Measurements from ENCODE around the gene SRPK1. TPM values are rescaled to one million over a fixed set of nuclear protein-coding genes. Genes with fewer than 3 reads are reported as not detected.

The SRPK1 gene
- total RNA-seq, 1 experiment from 2014 or later = 100 TPM

GRCh38 chr6:35894776-35895175, 26.1 kb downstream of the SRPK1 start:
- peaks cover 20% of the 10 kb centered on the region for H3K36me3 ChIP-seq (ENCODE audit: low read depth, low read length)

GRCh38 chr6:35893246-35893645, 27.7 kb downstream of the SRPK1 start:
- POLR2A ChIA-PET (ENCODE audit: unreplicated experiment) = no interaction called here
- Histone ChIP-seq H3K36me3 (ENCODE audit: low read depth, low read length) (peaks cover 30% of the 10 kb centered on the region), H3K4me1 (ENCODE audit: insufficient read depth, low read length) (peaks cover 12% of the 10 kb centered on the region), H3K79me2 (ENCODE audit: low read length) (peaks cover 77% of the 10 kb centered on the region), H2AFZ (ENCODE audit: low read length) (no peak overlapping the region), H3K9me2 (replicated peaks; ENCODE audit: low read length) (no peaks in the 10 kb centered on the region), H3K4me2 (ENCODE audit: low read length) (no peak overlapping the region), H3F3A (ENCODE audit: low read length, unreplicated experiment) (no peaks in the 10 kb centered on the region), H3K27ac (ENCODE audit: low read length) (no peak overlapping the region), H3K4me3 (ENCODE audit: low read length) (no peak overlapping the region), H3K9ac (ENCODE audit: low read length) (no peak overlapping the region), H3K9me3 (ENCODE audit: low read length) (no peaks in the 10 kb centered on the region), H4K20me1 (ENCODE audit: low read length) (peaks cover 45% of the 10 kb centered on the region), H3K27me3 (ENCODE audit: low read length) (no peaks in the 10 kb centered on the region)
- CTCF ChIA-PET = no interaction called here
- DNase-seq (no peak), ATAC-seq (no peak)
- no TSS peak for BruUV-seq (replicated peaks)
- TF ChIP-seq CTCF (conservative IDR thresholded peaks at IDR 0.05; ENCODE audit: low read depth, low read length) (no peak), EZH2 (IDR thresholded peaks at IDR 0.05; ENCODE audit: low read length, unreplicated experiment) (no peak), EZH2phosphoT487 (IDR thresholded peaks at IDR 0.05; ENCODE audit: borderline replicate concordance, low read length) (no peak)
- intact Hi-C loops (cut with micrococcal nuclease) = no loop called here

More at GRCh38 chr6:35894776-35895175, 26.1 kb downstream of the SRPK1 start:
- intact Hi-C loops (cut with micrococcal nuclease) = no loop called here
- Histone ChIP-seq H3K27ac (ENCODE audit: low read length) (no peak overlapping the region), H3K79me2 (ENCODE audit: low read length) (peaks cover 91% of the 10 kb centered on the region), H4K20me1 (ENCODE audit: low read length) (peaks cover 53% of the 10 kb centered on the region), H3K4me2 (ENCODE audit: low read length) (no peak overlapping the region), H3K9me3 (ENCODE audit: low read length) (no peaks in the 10 kb centered on the region), H3K4me3 (ENCODE audit: low read length) (no peak overlapping the region), H3K9me2 (replicated peaks; ENCODE audit: low read length) (no peaks in the 10 kb centered on the region), H3K9ac (ENCODE audit: low read length) (no peak overlapping the region), H2AFZ (ENCODE audit: low read length) (no peak overlapping the region), H3F3A (ENCODE audit: low read length, unreplicated experiment) (no peaks in the 10 kb centered on the region), H3K27me3 (ENCODE audit: low read length) (no peaks in the 10 kb centered on the region), H3K4me1 (ENCODE audit: insufficient read depth, low read length) (peaks cover 12% of the 10 kb centered on the region)
- POLR2A ChIA-PET (ENCODE audit: unreplicated experiment) = interaction anchor here (0.6 kb wide), 1 partner anchor 115 kb away, joined by 11 read pairs; no protein-coding TSS in a partner anchor
- ATAC-seq (no peak), DNase-seq (no peak)
- BruUV-seq (replicated peaks) = no TSS peak
- TF ChIP-seq EZH2 (IDR thresholded peaks at IDR 0.05; ENCODE audit: low read length, unreplicated experiment) = no peak
- TF ChIP-seq EZH2phosphoT487 (IDR thresholded peaks at IDR 0.05; ENCODE audit: borderline replicate concordance, low read length) = no peak
- TF ChIP-seq CTCF (conservative IDR thresholded peaks at IDR 0.05; ENCODE audit: low read depth, low read length) = no peak
- CTCF ChIA-PET = no interaction called here

- H3K4me3 ChIP-seq (ENCODE audit: low read length) = no peak overlapping the region
- no peak overlapping the region for H2AFZ ChIP-seq (ENCODE audit: low read length)
- no peaks in the 10 kb centered on the region for H3K9me3 ChIP-seq (ENCODE audit: low read length)
- BruUV-seq (replicated peaks) = no TSS peak
- no peaks in the 10 kb centered on the region for H3K27me3 ChIP-seq (ENCODE audit: low read length)
- H4K20me1 ChIP-seq (ENCODE audit: low read length) = peaks cover 41% of the 10 kb centered on the region
- no peak for TF ChIP-seq EZH2 (IDR thresholded peaks at IDR 0.05; ENCODE audit: low read length, unreplicated experiment)
- no peak for TF ChIP-seq CTCF (conservative IDR thresholded peaks at IDR 0.05; ENCODE audit: low read depth, low read length)
- no peak for TF ChIP-seq EZH2phosphoT487 (IDR thresholded peaks at IDR 0.05; ENCODE audit: borderline replicate concordance, low read length)
- no peak overlapping the region for H3K4me2 ChIP-seq (ENCODE audit: low read length)
- no peak overlapping the region for H3K27ac ChIP-seq (ENCODE audit: low read length)
- DNase-seq (no peak), ATAC-seq (no peak)
- ChIA-PET CTCF (no interaction called here), POLR2A (ENCODE audit: unreplicated experiment) (no interaction called here)
- intact Hi-C loops (cut with micrococcal nuclease) = no loop called here
- H3K9me2 ChIP-seq (replicated peaks; ENCODE audit: low read length) = no peaks in the 10 kb centered on the region
- H3K79me2 ChIP-seq (ENCODE audit: low read length) = peaks cover 69% of the 10 kb centered on the region
- H3K4me1 ChIP-seq (ENCODE audit: insufficient read depth, low read length) = peaks cover 12% of the 10 kb centered on the region
- H3K36me3 ChIP-seq (ENCODE audit: low read depth, low read length) = peaks cover 37% of the 10 kb centered on the region
- H3K9ac ChIP-seq (ENCODE audit: low read length) = no peak overlapping the region
- H3F3A ChIP-seq (ENCODE audit: low read length, unreplicated experiment) = no peaks in the 10 kb centered on the region
These were observed 28.4 kb downstream of the SRPK1 start for GRCh38 chr6:35892482-35892881.

Data from PC-3 (cell line).